ENCODE measurements around the gene ADGRV1. TPM values are rescaled to one million over a fixed set of nuclear protein-coding genes. Genes with fewer than 3 reads are reported as not detected.

ADGRV1 gene
- polyA plus RNA-seq, 3 donors = 0.18 to 0.33 TPM; not detected in 1

DNA sequence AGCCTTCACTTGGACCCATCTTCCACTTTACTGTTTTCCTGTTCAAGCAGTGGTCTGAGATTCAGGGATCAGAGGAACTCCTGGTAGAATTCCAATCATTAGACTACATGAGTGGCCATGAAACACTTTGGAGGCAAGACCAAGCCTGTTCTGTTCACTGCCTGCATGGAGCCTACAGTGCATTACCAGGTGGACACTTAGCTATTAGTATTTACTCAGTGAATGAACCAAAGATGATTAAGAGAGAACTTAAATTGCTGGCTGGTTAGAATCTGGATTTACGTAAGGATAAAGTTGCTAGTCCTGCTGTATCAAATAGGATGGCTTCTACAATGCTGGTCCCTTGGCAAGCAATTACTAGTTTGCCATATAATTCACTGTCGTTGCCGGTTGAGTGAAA, 579.0 kb downstream of the ADGRV1 start:
- H3K9me3 ChIP-seq (replicated peaks in 1 of 2; ENCODE audit: control insufficient read depth in 1 of 2, insufficient read depth in 1 of 2, low read length in 2 of 2) = no peaks in the 10 kb centered on the region
- intact Hi-C loops (cut with micrococcal nuclease) = no loop called here
- Mint-ChIP-seq H3K27me3 (ENCODE audit: low read depth in 3 of 3) (peaks cover 0 to 3% (median 0%) of the 10 kb centered on the region in 3 donors), H3K4me1 (peaks cover 25% of the 10 kb centered on the region), H3K9me3 (peaks cover 0 to 2% (median 0%) of the 10 kb centered on the region in 7 donors), H3K27ac (no peak overlapping the region), H3K36me3 (peaks cover 2 to 4% of the 10 kb centered on the region in 2 donors), H3K4me3 (no peak overlapping the region)
- H3K79me2 ChIP-seq (ENCODE audit: insufficient read depth, low read length) = no peaks in the 10 kb centered on the region
- TF ChIP-seq, protein P1, sequence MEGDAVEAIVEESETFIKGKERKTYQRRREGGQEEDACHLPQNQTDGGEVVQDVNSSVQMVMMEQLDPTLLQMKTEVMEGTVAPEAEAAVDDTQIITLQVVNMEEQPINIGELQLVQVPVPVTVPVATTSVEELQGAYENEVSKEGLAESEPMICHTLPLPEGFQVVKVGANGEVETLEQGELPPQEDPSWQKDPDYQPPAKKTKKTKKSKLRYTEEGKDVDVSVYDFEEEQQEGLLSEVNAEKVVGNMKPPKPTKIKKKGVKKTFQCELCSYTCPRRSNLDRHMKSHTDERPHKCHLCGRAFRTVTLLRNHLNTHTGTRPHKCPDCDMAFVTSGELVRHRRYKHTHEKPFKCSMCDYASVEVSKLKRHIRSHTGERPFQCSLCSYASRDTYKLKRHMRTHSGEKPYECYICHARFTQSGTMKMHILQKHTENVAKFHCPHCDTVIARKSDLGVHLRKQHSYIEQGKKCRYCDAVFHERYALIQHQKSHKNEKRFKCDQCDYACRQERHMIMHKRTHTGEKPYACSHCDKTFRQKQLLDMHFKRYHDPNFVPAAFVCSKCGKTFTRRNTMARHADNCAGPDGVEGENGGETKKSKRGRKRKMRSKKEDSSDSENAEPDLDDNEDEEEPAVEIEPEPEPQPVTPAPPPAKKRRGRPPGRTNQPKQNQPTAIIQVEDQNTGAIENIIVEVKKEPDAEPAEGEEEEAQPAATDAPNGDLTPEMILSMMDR (IDR thresholded peaks at IDR 0.05) = no peak
- DNase-seq = no peak
- no peaks in the 10 kb centered on the region for H3K36me3 ChIP-seq (replicated peaks in 1 of 2; ENCODE audit: control insufficient read depth in 1 of 2, insufficient read depth in 2 of 2, low read length in 2 of 2)
- H3K4me1 ChIP-seq (ENCODE audit: control insufficient read depth in 1 of 2, insufficient read depth in 2 of 2, low read length in 2 of 2) = peaks cover 18 to 31% of the 10 kb centered on the region in 2 donors
- H2AFZ ChIP-seq (ENCODE audit: insufficient read depth, low read depth, low read length, poor library complexity, severe bottlenecking) = no peak overlapping the region
- no peak overlapping the region for H3K4me2 ChIP-seq (replicated peaks; ENCODE audit: extremely low read depth, low read length, poor library complexity, severe bottlenecking)
- no peak overlapping the region for H3K27ac ChIP-seq (ENCODE audit: low read depth in 1 of 2, low read length in 2 of 2)
- WGBS (ENCODE audit: insufficient coverage) = 100% methylated on average over 1 of the region's 3 CpGs
- H3K4me3 ChIP-seq (replicated peaks in 1 of 3; ENCODE audit: low read depth in 2 of 3, low read length in 3 of 3) = no peak overlapping the region
- H3K9ac ChIP-seq (ENCODE audit: insufficient read depth, low read length, poor library complexity, severe bottlenecking) = no peak overlapping the region
- H3K27me3 ChIP-seq (ENCODE audit: control insufficient read depth in 2 of 2, insufficient read depth in 2 of 2, low read length in 2 of 2) = no peaks in the 10 kb centered on the region
- H4K20me1 ChIP-seq (ENCODE audit: insufficient read depth, low read length) = no peaks in the 10 kb centered on the region

- Histone ChIP-seq H3K9ac (ENCODE audit: insufficient read depth, low read length, poor library complexity, severe bottlenecking) (no peak overlapping the region), H3K27ac (ENCODE audit: low read depth in 1 of 2, low read length in 2 of 2) (peak overlapping the region in 1 of 2 donors; percentile 61), H3K9me3 (replicated peaks in 1 of 2; ENCODE audit: control insufficient read depth in 1 of 2, insufficient read depth in 1 of 2, low read length in 2 of 2) (no peaks in the 10 kb centered on the region), H3K4me1 (ENCODE audit: control insufficient read depth in 1 of 2, insufficient read depth in 2 of 2, low read length in 2 of 2) (peaks cover 30 to 43% of the 10 kb centered on the region in 2 donors), H3K27me3 (ENCODE audit: control insufficient read depth in 2 of 2, insufficient read depth in 2 of 2, low read length in 2 of 2) (no peaks in the 10 kb centered on the region), H2AFZ (ENCODE audit: insufficient read depth, low read depth, low read length, poor library complexity, severe bottlenecking) (peak overlapping the region; percentile 38), H3K4me2 (replicated peaks; ENCODE audit: extremely low read depth, low read length, poor library complexity, severe bottlenecking) (no peak overlapping the region), H4K20me1 (ENCODE audit: insufficient read depth, low read length) (no peaks in the 10 kb centered on the region), H3K36me3 (replicated peaks in 1 of 2; ENCODE audit: control insufficient read depth in 1 of 2, insufficient read depth in 2 of 2, low read length in 2 of 2) (no peaks in the 10 kb centered on the region), H3K79me2 (ENCODE audit: insufficient read depth, low read length) (no peaks in the 10 kb centered on the region), H3K4me3 (replicated peaks in 1 of 3; ENCODE audit: low read depth in 2 of 3, low read length in 3 of 3) (no peak overlapping the region)
- no peak for DNase-seq
- H3K4me1 Mint-ChIP-seq = peaks cover 38% of the 10 kb centered on the region
- TF ChIP-seq, protein P1 (IDR thresholded peaks at IDR 0.05) = no peak
- intact Hi-C loops (cut with micrococcal nuclease) = no loop called here
- peaks cover 0 to 6% (median 0%) of the 10 kb centered on the region in 3 donors for H3K27me3 Mint-ChIP-seq (ENCODE audit: low read depth in 3 of 3)
- peaks cover 0 to 3% (median 0%) of the 10 kb centered on the region in 7 donors for H3K9me3 Mint-ChIP-seq
- peak overlapping the region in 6 of 7 donors; percentile 1 to 75 (median 27) for H3K27ac Mint-ChIP-seq
- H3K36me3 Mint-ChIP-seq = peaks cover 2% of the 10 kb centered on the region in 2 donors
- peak overlapping the region in 1 of 2 donors; percentile 27 for H3K4me3 Mint-ChIP-seq
These were observed 581.1 kb downstream of the ADGRV1 start for GRCh38 chr5:91139572-91140200.

Data from CD14-positive monocyte (primary cell).